Right lobe of liver (tissue), 6 donors: ENCODE data around the gene WDR82. TPM values are rescaled to one million over a fixed set of nuclear protein-coding genes. Genes with fewer than 3 reads are reported as not detected.

Experiments
- ATAC-seq, 4 donors: fragments of 200-7000 bp; cut with Tn5 transposase; one replicate each; pipeline ENCODE4 v1.9.1; 2020; ENCODE audit warnings: mild to moderate bottlenecking in 4 of 4, moderate library complexity in 4 of 4
- DNase-seq, 3 donors: peaks; one replicate each; pipeline ENCODE4 v3.0.0-alpha.2; 2020
- H3K27ac ChIP-seq, 3 donors: fragments of 200-600 bp; one replicate each; pipeline ENCODE4 v1.8.0; 2022
- H3K27me3 ChIP-seq, 2 donors: fragments of 200-600 bp; one replicate each; pipeline ENCODE4 v1.8.0; 2022
- H3K36me3 ChIP-seq, 4 donors: fragments of 200-600 bp; sonication (generic) in 1 of 4; one replicate each; pipeline versions ENCODE4 v1.5.1 to v1.8.0; 2017 to 2022; ENCODE audit warnings: control low read depth in 1 of 4
- H3K4me1 ChIP-seq, 4 donors: fragments of 200-600 bp; sonication (generic) in 1 of 4; one replicate each; pipeline versions ENCODE4 v1.5.1 to v1.8.0; 2017 to 2022; ENCODE audit warnings: control low read depth in 1 of 4
- H3K4me3 ChIP-seq, 3 donors: fragments of 200-600 bp; one replicate each; pipeline ENCODE4 v1.8.0; 2022
- H3K9me3 ChIP-seq, 4 donors: fragments of 200-600 bp; sonication (generic) in 1 of 4; one replicate each; pipeline versions ENCODE4 v1.5.1 to v1.8.0; 2017 to 2022; ENCODE audit warnings: control low read depth in 1 of 4
- CTCF ChIP-seq, 4 donors: fragments of 200-600 bp in 3 of 4; fragments of 450-650 bp in 1 of 4; IDR thresholded peaks; one replicate each; pipeline versions ENCODE4 v1.5.1 to v1.8.0; 2016 to 2022; ENCODE audit warnings: antibody characterized with exemption in 4 of 4, mild to moderate bottlenecking in 2 of 4
- POLR2A ChIP-seq: fragments of 450-650 bp; IDR thresholded peaks from one replicate; pipeline ENCODE4 v1.6.1; 2017; ENCODE audit warnings: antibody characterized with exemption, mild to moderate bottlenecking
- WGBS: methylation state at CpG from one replicate; pipeline ENCODE4 v1.1.6; 2018; ENCODE audit warnings: low coverage, low lambda C conversion rate; ENCODE audit not compliant: insufficient coverage; ENCODE audit errors: missing lambda C conversion rate; 5-methylcytosine and 5-hydroxymethylcytosine counted together
- intact Hi-C, 2 donors: fragments of 100-400 bp; cut with DNase I; formaldehyde crosslinking; loops; one replicate each; pipeline versions ENCODE4 v1.11.2 to v1.14.1; 2022
- total RNA-seq, 6 experiments: library from RNA; depleted of rRNA in 2 of 6; stranded (reverse); fragments of >200 nt in 2 of 6; fragmentation: NEBNext Ultra II Directional in 3 of 6; extraction: Animal tissue kit (Norgen Biotek cat#: 25700) in 3 of 6; gene quantifications; one replicate each; pipeline versions ENCODE4 v1.1.0 to v1.2.4, GENCODE V29; 2016 to 2023
- donor health status: DM: no; HTN: yes; CAD: no.
- donor health status: DM: no; HTN: no; CAD: no.
- donor health status: DM: no; HTN: no; CAD: no.
- donor health status: DM: no; HTN: yes; CAD: no.
- donor health status: DM: no; HTN: yes; CAD: no.

Gene WDR82
- total RNA-seq, 6 experiments from 2014 or later, result 14.1 to 25.2 (median 20.7) TPM

DNA sequence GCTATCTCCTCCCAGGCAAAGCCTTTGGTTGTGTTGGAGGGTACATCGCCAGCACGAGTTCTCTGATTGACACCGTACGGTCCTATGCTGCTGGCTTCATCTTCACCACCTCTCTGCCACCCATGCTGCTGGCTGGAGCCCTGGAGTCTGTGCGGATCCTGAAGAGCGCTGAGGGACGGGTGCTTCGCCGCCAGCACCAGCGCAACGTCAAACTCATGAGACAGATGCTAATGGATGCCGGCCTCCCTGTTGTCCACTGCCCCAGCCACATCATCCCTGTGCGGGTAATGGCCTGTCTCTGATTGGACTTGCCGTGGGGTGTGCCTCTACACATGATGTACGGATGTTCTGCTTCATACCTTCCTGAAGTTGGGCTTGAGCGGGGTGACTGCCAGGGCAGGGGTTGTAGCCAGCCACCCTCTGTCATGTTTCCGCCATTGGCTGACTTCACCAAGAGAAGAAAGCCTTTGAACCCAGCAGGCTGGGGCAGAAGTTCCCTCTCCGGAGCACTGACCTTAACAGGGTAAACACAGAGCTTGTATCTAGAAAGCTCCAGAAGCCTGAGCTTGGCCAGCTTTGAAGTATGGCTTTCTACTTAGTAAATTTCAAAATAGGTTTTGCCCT lies 67.1 kb downstream of the WDR82 start:
- H3K9me3 ChIP-seq, result no peaks in the 10 kb centered on the region
- intact Hi-C loops, result no loop called here
- peaks cover 0 to 66% (median 29%) of the 10 kb centered on the region in 4 donors for H3K4me1 ChIP-seq
- peak; percentile 48 to 87 (median 80) for ATAC-seq
- H3K27me3 ChIP-seq, result no peaks in the 10 kb centered on the region
- no peak overlapping the region for H3K4me3 ChIP-seq
- 36% methylated on average over 9 of the region's 18 CpGs for WGBS
- peaks cover 19 to 92% (median 56%) of the 10 kb centered on the region in 4 donors for H3K36me3 ChIP-seq
- peak; percentile 82 to 95 (median 92) for DNase-seq
- TF ChIP-seq CTCF (IDR thresholded peaks at IDR 0.05), result no peak
- no peak for TF ChIP-seq POLR2A
- peak overlapping the region; percentile 83 to 99 (median 98) for H3K27ac ChIP-seq

GRCh38 chr3:52210550-52211046 lies 67.9 kb downstream of the WDR82 start:
- intact Hi-C loops, result no loop called here
- Histone ChIP-seq H3K36me3 (peaks cover 19 to 99% (median 61%) of the 10 kb centered on the region in 4 donors), H3K27me3 (no peaks in the 10 kb centered on the region), H3K4me1 (peaks cover 0 to 70% (median 28%) of the 10 kb centered on the region in 4 donors), H3K27ac (peak overlapping the region; percentile 83 to 99 (median 98)), H3K9me3 (no peaks in the 10 kb centered on the region), H3K4me3 (no peak overlapping the region)
- peak in 1 of 3 donors; percentile 67 for DNase-seq
- ATAC-seq, result peak; percentile 31 to 70 (median 60)
- WGBS, result 19% methylated on average over 6 of the region's 6 CpGs
- TF ChIP-seq POLR2A (peak; percentile 61), CTCF (IDR thresholded peaks at IDR 0.05) (no peak)

GRCh38 chr3:52210037-52210436 lies 68.4 kb downstream of the WDR82 start:
- peak in 3 of 4 donors; percentile 2 to 30 (median 9) for ATAC-seq
- no peak for TF ChIP-seq POLR2A
- TF ChIP-seq CTCF (IDR thresholded peaks at IDR 0.05), result no peak
- peaks cover 0 to 76% (median 31%) of the 10 kb centered on the region in 4 donors for H3K4me1 ChIP-seq
- peaks cover 19 to 99% (median 61%) of the 10 kb centered on the region in 4 donors for H3K36me3 ChIP-seq
- H3K4me3 ChIP-seq, result no peak overlapping the region
- intact Hi-C loops, result no loop called here
- H3K27ac ChIP-seq, result peak overlapping the region; percentile 69 to 99 (median 98)
- no peaks in the 10 kb centered on the region for H3K27me3 ChIP-seq
- peak in 1 of 3 donors; percentile 59 for DNase-seq
- H3K9me3 ChIP-seq, result no peaks in the 10 kb centered on the region

GRCh38 chr3:52208556-52208955 lies 69.9 kb downstream of the WDR82 start:
- intact Hi-C loops, result no loop called here
- TF ChIP-seq POLR2A, result no peak
- no peak for TF ChIP-seq CTCF (IDR thresholded peaks at IDR 0.05)
- DNase-seq (no peak), ATAC-seq (no peak)
- Histone ChIP-seq H3K36me3 (peaks cover 9 to 99% (median 56%) of the 10 kb centered on the region in 4 donors), H3K4me3 (no peak overlapping the region), H3K9me3 (no peaks in the 10 kb centered on the region), H3K4me1 (peaks cover 0 to 74% (median 37%) of the 10 kb centered on the region in 4 donors), H3K27ac (peak overlapping the region in 2 of 3 donors; percentile 98 to 99), H3K27me3 (no peaks in the 10 kb centered on the region)
- WGBS, result 33% methylated on average over 4 of the region's 4 CpGs
